GM12801 (cell line): ENCODE results near the gene SAPCD2.

Experiments
- TF ChIP-seq, protein P1 (sequence below): IDR thresholded peaks from one replicate; pipeline ENCODE4 v1.5.1; 2011; ENCODE audit warnings: control low read depth; ENCODE audit not compliant: insufficient read length; ENCODE audit errors: extremely low read depth

Gene SAPCD2

DNA sequence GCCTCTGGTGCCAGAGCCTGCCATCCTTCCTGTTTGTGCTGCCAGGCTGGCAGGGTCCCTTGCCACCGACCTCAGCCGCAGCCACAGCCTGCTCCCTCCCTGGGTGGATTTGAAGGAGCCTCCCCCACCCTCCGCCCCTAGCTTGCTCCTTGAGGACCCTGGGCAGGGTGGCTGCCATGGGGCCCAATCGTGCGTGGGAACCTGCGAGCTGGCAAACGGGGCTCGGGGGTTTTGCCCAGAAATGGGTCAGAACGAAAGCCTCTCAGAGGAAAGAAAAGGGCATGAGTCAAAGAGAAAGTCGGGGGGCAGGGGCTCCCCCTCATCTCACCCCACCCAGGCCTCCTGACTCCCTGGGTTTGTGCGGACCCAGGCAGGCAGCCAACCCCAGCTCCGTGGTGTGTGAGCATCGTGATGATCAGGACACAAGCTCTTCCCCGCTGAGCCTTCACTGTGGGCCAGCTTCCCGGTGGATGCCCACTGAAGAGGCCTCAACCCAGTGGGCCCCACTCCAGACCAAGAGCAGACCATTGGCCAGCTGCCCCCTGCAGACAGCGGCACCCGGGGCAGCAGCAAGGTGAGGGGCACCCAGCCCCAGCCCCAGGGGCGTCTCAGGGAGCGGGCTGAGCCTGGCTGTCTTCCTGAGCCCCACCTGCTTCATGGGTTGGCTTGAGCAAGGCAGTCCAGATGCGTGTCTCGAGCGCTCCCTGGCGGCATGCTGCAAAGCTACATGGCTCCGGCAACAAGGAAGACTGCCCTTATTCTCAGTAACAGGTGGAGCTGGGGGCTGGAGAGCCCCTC is 35.4 kb downstream of the SAPCD2 start:
- TF ChIP-seq, protein P1, sequence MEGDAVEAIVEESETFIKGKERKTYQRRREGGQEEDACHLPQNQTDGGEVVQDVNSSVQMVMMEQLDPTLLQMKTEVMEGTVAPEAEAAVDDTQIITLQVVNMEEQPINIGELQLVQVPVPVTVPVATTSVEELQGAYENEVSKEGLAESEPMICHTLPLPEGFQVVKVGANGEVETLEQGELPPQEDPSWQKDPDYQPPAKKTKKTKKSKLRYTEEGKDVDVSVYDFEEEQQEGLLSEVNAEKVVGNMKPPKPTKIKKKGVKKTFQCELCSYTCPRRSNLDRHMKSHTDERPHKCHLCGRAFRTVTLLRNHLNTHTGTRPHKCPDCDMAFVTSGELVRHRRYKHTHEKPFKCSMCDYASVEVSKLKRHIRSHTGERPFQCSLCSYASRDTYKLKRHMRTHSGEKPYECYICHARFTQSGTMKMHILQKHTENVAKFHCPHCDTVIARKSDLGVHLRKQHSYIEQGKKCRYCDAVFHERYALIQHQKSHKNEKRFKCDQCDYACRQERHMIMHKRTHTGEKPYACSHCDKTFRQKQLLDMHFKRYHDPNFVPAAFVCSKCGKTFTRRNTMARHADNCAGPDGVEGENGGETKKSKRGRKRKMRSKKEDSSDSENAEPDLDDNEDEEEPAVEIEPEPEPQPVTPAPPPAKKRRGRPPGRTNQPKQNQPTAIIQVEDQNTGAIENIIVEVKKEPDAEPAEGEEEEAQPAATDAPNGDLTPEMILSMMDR, result peak; percentile 88

DNA sequence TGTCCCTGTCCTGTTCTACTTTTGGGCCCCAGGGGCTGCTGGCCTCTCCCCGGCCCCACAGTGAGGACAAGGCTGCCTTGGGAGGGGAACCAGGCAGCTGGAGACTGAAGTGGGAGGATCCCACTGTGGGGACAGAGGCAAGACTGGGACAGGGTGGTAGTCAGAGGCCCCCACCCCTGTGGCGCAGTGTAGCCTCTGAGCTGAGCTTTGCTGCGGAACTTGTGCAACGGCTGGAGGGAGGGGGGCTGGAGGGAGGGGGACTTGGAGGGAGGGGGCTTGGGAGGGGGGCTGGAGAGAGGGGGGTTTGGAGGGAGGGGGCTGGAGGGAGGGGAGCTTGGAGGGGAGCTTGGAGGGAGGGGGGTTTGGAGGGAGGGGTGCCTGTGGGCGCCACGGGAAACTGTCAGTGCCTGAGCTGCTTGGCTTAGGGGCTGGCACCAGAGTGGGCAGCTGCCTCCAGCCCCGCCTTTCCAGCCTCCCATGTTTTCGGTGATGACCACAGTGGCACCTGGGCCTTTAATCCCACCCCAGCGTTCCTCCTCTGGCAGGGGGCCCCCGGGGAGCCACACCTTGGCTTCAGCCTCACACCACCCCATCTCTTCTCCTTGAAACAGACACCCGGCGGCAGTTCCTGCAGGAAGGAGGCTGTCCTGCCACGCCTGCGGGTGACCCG is 36.2 kb downstream of the SAPCD2 start:
- TF ChIP-seq, protein P1, result no peak

DNA sequence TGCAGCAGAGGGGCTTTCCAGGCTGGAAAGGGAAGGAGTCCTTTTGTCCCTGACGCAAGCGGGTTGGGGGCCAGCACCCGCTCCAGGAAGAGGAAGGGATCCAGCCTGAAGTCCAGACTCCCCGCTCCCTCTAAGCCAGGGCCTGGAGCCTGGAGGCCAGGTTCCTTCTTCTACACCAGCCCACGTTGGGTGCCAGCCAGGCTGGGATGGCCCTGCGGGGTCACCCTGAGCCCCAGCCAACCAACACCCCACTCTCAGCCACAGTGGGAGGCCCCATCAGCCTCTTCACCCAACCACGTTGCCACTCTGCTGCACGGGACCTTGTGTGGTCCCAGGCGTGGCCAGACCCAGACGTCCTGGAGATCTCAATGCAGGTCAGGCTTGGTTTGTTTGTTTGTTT is 37.5 kb downstream of the SAPCD2 start:
- TF ChIP-seq, protein P1, result no peak

DNA sequence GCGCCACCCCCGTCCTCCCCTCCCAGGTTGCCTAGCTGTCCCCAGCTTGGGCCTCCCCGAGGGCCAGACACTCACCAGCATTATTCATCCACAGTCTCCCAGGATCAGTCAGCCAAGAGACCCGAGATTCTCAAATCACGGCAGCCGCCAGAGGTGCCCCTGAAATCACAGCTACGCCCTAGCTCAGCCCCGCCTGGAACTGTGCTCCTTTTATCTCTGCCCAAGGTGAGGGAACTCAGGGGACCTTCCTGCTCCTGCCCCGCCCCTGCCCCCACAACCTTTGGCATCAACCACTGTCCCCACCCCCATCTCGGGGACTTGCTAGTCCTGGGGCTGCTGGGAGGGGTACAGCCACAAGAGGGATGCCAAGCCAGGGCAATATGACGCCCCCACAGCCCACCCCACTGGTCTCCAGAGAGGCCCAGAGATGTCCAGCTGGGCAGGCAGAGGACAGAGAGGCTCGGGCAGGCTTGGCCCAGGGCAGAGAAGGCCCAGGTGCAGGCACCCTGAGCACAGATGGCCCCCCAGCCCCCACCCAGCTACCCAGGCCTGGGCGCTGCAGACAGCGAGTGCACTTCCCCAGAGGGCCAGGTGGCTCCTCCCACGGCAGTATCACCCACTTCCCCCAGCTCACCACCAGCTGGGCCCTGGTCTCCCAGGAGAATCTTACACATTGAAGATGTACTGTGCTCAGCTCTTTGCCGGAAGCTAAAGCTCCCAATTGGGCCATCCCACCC is 38.3 kb downstream of the SAPCD2 start, which contains the start of gene FUT7:
Gene FUT7 (minus strand): TSS at position 185 of the 737 bp plus-strand sequence. CDS start 97 bp downstream, at position 88.
- TF ChIP-seq, protein P1, result no peak

DNA sequence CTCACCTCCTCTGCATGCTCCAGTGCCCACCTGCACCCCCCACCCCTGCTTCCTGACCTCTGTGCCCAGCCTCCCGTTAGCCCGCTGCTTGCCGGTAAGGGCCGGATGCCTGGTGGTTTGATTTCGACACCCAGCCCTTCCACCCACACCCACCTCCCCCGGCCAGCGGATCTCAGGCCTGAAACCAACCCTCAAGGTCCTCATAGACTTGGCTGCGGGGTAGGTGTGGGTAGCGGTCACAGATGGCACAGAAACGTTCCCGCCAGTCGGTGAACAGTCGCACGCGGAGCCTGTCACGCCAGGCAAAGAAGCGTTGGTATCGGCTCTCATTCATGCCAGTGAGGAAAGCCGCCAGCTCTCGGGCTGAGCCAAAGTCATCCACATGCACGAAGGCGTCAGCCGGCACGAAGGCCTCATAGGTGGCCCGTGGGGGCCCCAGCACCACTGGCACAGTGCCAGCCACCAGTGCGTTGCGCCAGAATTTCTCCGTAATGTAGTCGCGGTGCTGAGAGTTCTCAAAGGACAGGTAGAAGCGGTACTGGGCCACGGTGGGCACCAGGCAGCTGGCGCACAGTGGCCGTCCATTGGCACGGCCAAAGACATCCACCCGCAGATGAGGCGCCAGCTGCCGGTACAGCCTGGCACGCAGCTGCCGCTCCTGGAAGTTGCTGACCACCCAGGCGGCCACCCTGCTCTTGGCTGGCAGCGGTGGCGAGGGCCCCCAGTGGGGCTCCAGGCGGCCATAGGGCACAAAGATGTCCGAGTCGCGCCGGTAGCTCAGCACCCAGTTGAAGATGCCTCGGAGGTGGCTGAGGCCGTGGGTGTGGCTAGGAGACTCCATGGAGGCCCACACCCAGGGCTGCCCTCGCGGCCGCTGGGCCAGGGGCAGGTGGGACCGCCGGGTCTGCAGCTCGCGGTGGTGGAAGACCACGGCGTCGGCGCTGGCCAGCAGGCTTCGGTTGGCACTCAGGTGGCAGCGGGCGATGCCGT is 39.5 kb downstream of the SAPCD2 start:
- TF ChIP-seq, protein P1, result no peak

DNA sequence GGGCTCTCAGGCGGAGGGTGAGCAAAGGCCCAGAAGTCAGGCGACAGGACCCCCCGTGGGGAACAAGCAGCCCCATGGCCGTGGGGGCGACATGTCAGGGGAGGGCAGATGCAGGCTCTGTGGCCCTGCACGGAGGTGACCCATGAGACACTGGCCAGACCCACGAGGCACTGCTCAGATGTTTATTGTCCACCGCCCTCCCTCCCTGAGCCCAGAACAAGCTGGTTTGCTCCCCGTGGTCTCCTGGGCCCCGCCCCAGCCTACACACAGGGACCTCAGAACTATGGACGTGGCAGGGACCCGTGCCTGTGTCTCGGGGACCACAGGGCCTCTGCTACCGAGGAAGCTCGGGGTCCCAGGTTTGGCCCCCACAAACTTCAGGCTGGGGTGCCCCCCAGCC is 40.4 kb downstream of the SAPCD2 start:
- TF ChIP-seq, protein P1, result no peak
